ENCODE results near the gene SLC6A13. TPM values are rescaled to one million over a fixed set of nuclear protein-coding genes. Genes with fewer than 3 reads are reported as not detected.

SLC6A13 gene
- total RNA-seq, 1 experiment from 2014 or later = not detected

GRCh38 chr12:273382-273781, 10.7 kb upstream of the SLC6A13 start:
- no CpG with 5 or more reads among the region's 3 CpGs for WGBS (ENCODE audit: extremely low coverage, insufficient read length, low lambda C conversion rate)
- TF ChIP-seq, protein P1, sequence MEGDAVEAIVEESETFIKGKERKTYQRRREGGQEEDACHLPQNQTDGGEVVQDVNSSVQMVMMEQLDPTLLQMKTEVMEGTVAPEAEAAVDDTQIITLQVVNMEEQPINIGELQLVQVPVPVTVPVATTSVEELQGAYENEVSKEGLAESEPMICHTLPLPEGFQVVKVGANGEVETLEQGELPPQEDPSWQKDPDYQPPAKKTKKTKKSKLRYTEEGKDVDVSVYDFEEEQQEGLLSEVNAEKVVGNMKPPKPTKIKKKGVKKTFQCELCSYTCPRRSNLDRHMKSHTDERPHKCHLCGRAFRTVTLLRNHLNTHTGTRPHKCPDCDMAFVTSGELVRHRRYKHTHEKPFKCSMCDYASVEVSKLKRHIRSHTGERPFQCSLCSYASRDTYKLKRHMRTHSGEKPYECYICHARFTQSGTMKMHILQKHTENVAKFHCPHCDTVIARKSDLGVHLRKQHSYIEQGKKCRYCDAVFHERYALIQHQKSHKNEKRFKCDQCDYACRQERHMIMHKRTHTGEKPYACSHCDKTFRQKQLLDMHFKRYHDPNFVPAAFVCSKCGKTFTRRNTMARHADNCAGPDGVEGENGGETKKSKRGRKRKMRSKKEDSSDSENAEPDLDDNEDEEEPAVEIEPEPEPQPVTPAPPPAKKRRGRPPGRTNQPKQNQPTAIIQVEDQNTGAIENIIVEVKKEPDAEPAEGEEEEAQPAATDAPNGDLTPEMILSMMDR (conservative IDR thresholded peaks at IDR 0.05) = no peak

More at GRCh38 chr12:273382-273781, 10.7 kb upstream of the SLC6A13 start:
- Histone ChIP-seq H3T11ph (ENCODE audit: low read length) (no peak overlapping the region), H2BK12ac (ENCODE audit: insufficient read length, low read depth, low read length) (no peak overlapping the region), H2BK120ac (ENCODE audit: low read depth, low read length, poor library complexity, severe bottlenecking) (no peak overlapping the region), H2BK5ac (ENCODE audit: insufficient read length, low read length) (no peak overlapping the region), H4K20me1 (ENCODE audit: control insufficient read depth, insufficient read depth, insufficient read length) (no peaks in the 10 kb centered on the region), H4K8ac (replicated peaks; ENCODE audit: insufficient read length, low read depth, low read length) (no peak overlapping the region), H3K14ac (ENCODE audit: insufficient read depth, low read length) (no peak overlapping the region), H4K91ac (ENCODE audit: insufficient read length, low read depth, low read length) (no peak overlapping the region), H3K56ac (ENCODE audit: insufficient read length, low read depth, low read length) (no peak overlapping the region), H3K9me3 (ENCODE audit: control insufficient read depth, low read depth, low read length) (no peaks in the 10 kb centered on the region), H3K27ac (ENCODE audit: insufficient read length, low read depth, low read length) (no peak overlapping the region), H3K18ac (ENCODE audit: insufficient read length, low read depth, low read length) (no peak overlapping the region), H4K5ac (ENCODE audit: insufficient read length, low read depth, low read length) (no peak overlapping the region), H3K27me3 (ENCODE audit: insufficient read depth, low read length) (no peaks in the 10 kb centered on the region), H3K23me2 (ENCODE audit: insufficient read length, low read depth, low read length, poor library complexity, severe bottlenecking) (no peaks in the 10 kb centered on the region), H2BK20ac (ENCODE audit: low read depth, low read length, poor library complexity, severe bottlenecking) (no peak overlapping the region), H2AK5ac (ENCODE audit: insufficient read length, low read length) (no peak overlapping the region), H2AFZ (ENCODE audit: low read length) (no peak overlapping the region), H3K23ac (ENCODE audit: insufficient read length, low read depth, low read length) (no peak overlapping the region), H3K9ac (ENCODE audit: extremely low read depth, insufficient read length, low read length) (no peak overlapping the region), H3K4me2 (ENCODE audit: insufficient read depth, insufficient read length, low read length) (no peak overlapping the region), H2BK15ac (ENCODE audit: low read depth, low read length) (no peak overlapping the region), H3K4me1 (ENCODE audit: insufficient read depth, low read length) (no peaks in the 10 kb centered on the region), H3K79me2 (ENCODE audit: insufficient read depth, low read length) (no peaks in the 10 kb centered on the region), H3K79me1 (ENCODE audit: insufficient read depth, low read depth, low read length, poor library complexity, severe bottlenecking) (no peaks in the 10 kb centered on the region), H3K4ac (ENCODE audit: low read depth, low read length) (no peak overlapping the region)
- Mint-ChIP-seq H3K4me3 (no peak overlapping the region), H3K27ac (no peak overlapping the region), H3K27me3 (ENCODE audit: low read depth) (peaks cover 4% of the 10 kb centered on the region; the same call in 1 of the 2 replicates), H3K9me3 (peaks cover 0 to 3% of the 10 kb centered on the region in 2 experiments; a peak in 1 of 5 replicates), H3K36me3 (ENCODE audit: insufficient read depth in 1 of 3, low read depth in 3 of 3) (no peaks in the 10 kb centered on the region), H3K4me1 (no peaks in the 10 kb centered on the region)
- no peak for DNase-seq

Data from H9 (cell line).